ENCODE measurements around the gene THYN1.

- TF ChIP-seq, protein P1, sequence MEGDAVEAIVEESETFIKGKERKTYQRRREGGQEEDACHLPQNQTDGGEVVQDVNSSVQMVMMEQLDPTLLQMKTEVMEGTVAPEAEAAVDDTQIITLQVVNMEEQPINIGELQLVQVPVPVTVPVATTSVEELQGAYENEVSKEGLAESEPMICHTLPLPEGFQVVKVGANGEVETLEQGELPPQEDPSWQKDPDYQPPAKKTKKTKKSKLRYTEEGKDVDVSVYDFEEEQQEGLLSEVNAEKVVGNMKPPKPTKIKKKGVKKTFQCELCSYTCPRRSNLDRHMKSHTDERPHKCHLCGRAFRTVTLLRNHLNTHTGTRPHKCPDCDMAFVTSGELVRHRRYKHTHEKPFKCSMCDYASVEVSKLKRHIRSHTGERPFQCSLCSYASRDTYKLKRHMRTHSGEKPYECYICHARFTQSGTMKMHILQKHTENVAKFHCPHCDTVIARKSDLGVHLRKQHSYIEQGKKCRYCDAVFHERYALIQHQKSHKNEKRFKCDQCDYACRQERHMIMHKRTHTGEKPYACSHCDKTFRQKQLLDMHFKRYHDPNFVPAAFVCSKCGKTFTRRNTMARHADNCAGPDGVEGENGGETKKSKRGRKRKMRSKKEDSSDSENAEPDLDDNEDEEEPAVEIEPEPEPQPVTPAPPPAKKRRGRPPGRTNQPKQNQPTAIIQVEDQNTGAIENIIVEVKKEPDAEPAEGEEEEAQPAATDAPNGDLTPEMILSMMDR (IDR thresholded peaks at IDR 0.05): no peak
- TF ChIP-seq POLR2A (IDR thresholded peaks at IDR 0.05): no peak
Measured at GRCh38 chr11:134287561-134287960, 34.4 kb upstream of the THYN1 start.

Measured in adrenal gland (tissue), 5 donors.